HG02798 (cell line): ENCODE measurements around the gene HMGN5.

ENCODE experiments used
- ATAC-seq: cut with Tn5 transposase; IDR thresholded peaks from one replicate; pipeline ENCODE4 v1.9.1; 2021; ENCODE audit warnings: mild to moderate bottlenecking; ENCODE audit not compliant: unreplicated experiment, poor library complexity

The HMGN5 gene

GRCh38 chrX:81120936-81121371 is 80.8 kb downstream of the HMGN5 start:
- ATAC-seq, result peak; percentile 69

DNA sequence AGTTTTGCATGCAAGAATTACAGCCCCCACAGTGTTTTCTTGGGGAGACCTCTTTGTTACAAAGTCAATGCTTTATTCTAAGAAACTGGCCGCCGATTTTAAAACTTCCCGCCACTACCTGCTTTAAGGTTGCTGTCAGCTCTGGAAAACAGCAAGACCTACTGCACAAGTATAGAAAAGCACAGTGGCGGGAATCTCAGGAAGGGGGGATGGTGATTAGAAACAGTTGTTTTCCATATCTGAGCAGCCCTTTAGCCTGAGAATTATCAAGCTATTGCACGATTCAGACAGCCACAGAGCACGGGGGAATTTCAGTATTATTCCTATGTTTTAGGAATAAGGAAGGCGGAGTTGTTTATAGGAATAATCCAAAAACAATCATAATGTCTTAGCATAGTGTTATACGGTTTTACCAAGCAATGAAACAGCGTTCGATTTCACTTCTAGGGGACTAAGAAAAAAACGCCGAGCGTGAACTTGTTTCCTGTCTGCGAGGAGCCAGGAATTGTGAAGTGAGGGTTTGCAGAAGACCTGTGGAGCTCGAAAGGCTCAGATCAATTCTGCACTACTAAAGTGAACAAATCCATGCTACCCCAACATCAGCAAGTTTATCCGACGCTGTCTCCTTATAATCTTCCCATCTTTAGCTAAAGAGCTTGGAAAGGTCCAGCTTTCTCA is 81.3 kb downstream of the HMGN5 start:
- ATAC-seq, result peak; percentile 29

DNA sequence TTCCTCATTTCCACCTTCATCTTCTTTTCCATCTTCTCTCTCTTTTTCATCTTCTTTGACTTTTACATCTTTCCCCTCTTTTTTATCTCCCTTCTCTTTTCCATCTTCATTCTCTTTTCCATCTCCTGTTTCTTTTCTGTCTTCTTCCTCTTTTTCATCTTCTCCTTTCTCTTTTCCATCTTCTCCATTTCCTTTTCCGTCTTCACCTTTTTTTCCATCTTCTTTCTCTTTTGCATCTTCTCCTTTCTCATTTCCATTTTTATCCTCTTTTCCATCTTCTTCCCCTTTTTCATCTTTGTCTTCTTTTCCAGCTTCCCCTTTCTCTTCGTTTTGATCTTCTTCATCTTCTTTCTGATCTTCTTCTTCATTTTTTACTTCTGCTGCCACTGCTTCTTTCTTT is 87.0 kb downstream of the HMGN5 start:
- ATAC-seq, result no peak

GRCh38 chrX:81110286-81110685 is 91.4 kb downstream of the HMGN5 start:
- ATAC-seq, result no peak

GRCh38 chrX:81082649-81083048 is 119.1 kb downstream of the HMGN5 start:
- no peak for ATAC-seq
